ENCODE results near the gene MALAT1.

Gene MALAT1

GRCh38 chr11:65493367-65494176 is 5.3 kb upstream of the MALAT1 start:
- peak; percentile 88 for DNase-seq
- in situ Hi-C loops (cut with HindIII; ENCODE audit: low pct_ligation_motif_present, low pct_unique_long_range_greater_than_20kb, low sequenced_read_pairs), result loop anchor here (10.0 kb wide), 1 partner anchor 69 kb away; the partner anchor contains the start of gene NEAT1

- no peak for DNase-seq
- in situ Hi-C loops (cut with HindIII; ENCODE audit: low pct_ligation_motif_present, low pct_unique_long_range_greater_than_20kb, low sequenced_read_pairs), result loop anchor here (10.0 kb wide), 1 partner anchor 72 kb away; the partner anchor contains the start of gene NEAT1
Observed at GRCh38 chr11:65496304-65497140, 2.3 kb upstream of the MALAT1 start.

GRCh38 chr11:65497141-65498041 is 1.5 kb upstream of the MALAT1 start:
- peak; percentile 96 for DNase-seq
- in situ Hi-C loops (cut with HindIII; ENCODE audit: low pct_ligation_motif_present, low pct_unique_long_range_greater_than_20kb, low sequenced_read_pairs), result loop anchor here (10.0 kb wide), 1 partner anchor 73 kb away; the partner anchor contains the start of gene NEAT1

- in situ Hi-C loops (cut with HindIII; ENCODE audit: low pct_ligation_motif_present, low pct_unique_long_range_greater_than_20kb, low sequenced_read_pairs), result loop anchor here (10.0 kb wide), 1 partner anchor 73 kb away; the partner anchor contains the start of gene NEAT1
- DNase-seq, result peak; percentile 54
Observed at GRCh38 chr11:65498042-65498726, 661 bp upstream of the MALAT1 start.

GRCh38 chr11:65498727-65498976 is 193 bp upstream of the MALAT1 start:
- in situ Hi-C loops (cut with HindIII; ENCODE audit: low pct_ligation_motif_present, low pct_unique_long_range_greater_than_20kb, low sequenced_read_pairs), result loop anchor here (10.0 kb wide), 1 partner anchor 74 kb away; the partner anchor contains the start of gene NEAT1
- no peak for DNase-seq

GRCh38 chr11:65499713-65500386 is 1.0 kb downstream of the MALAT1 start:
- no peak for DNase-seq
- in situ Hi-C loops (cut with HindIII; ENCODE audit: low pct_ligation_motif_present, low pct_unique_long_range_greater_than_20kb, low sequenced_read_pairs), result loop anchor here (10.0 kb wide), 1 partner anchor 75 kb away; the partner anchor contains the start of gene NEAT1

GRCh38 chr11:65500387-65501185 is 1.7 kb downstream of the MALAT1 start:
- in situ Hi-C loops (cut with HindIII; ENCODE audit: low pct_ligation_motif_present, low pct_unique_long_range_greater_than_20kb, low sequenced_read_pairs), result no loop called here
- peak; percentile 39 for DNase-seq

GRCh38 chr11:65501186-65501471 is 2.3 kb downstream of the MALAT1 start:
- in situ Hi-C loops (cut with HindIII; ENCODE audit: low pct_ligation_motif_present, low pct_unique_long_range_greater_than_20kb, low sequenced_read_pairs), result no loop called here
- no peak for DNase-seq

- DNase-seq, result peak; percentile 32
- in situ Hi-C loops (cut with HindIII; ENCODE audit: low pct_ligation_motif_present, low pct_unique_long_range_greater_than_20kb, low sequenced_read_pairs), result no loop called here
Observed at GRCh38 chr11:65501472-65502273, 2.8 kb downstream of the MALAT1 start.

- in situ Hi-C loops (cut with HindIII; ENCODE audit: low pct_ligation_motif_present, low pct_unique_long_range_greater_than_20kb, low sequenced_read_pairs), result no loop called here
- no peak for DNase-seq
Observed at GRCh38 chr11:65502274-65502554, 3.4 kb downstream of the MALAT1 start.

- peak; percentile 40 for DNase-seq
- in situ Hi-C loops (cut with HindIII; ENCODE audit: low pct_ligation_motif_present, low pct_unique_long_range_greater_than_20kb, low sequenced_read_pairs), result no loop called here
Observed at GRCh38 chr11:65502555-65503367, 3.9 kb downstream of the MALAT1 start.

GRCh38 chr11:65503368-65503948 is 4.6 kb downstream of the MALAT1 start:
- in situ Hi-C loops (cut with HindIII; ENCODE audit: low pct_ligation_motif_present, low pct_unique_long_range_greater_than_20kb, low sequenced_read_pairs), result no loop called here
- DNase-seq, result no peak

GRCh38 chr11:65503949-65504673 is 5.3 kb downstream of the MALAT1 start:
- peak; percentile 45 for DNase-seq
- in situ Hi-C loops (cut with HindIII; ENCODE audit: low pct_ligation_motif_present, low pct_unique_long_range_greater_than_20kb, low sequenced_read_pairs), result no loop called here

GRCh38 chr11:65504674-65505465 is 6.0 kb downstream of the MALAT1 start:
- DNase-seq, result peak; percentile 17
- in situ Hi-C loops (cut with HindIII; ENCODE audit: low pct_ligation_motif_present, low pct_unique_long_range_greater_than_20kb, low sequenced_read_pairs), result no loop called here

Measured in ACHN (cell line).